ENCODE results near the gene CCDC157. TPM values are rescaled to one million over a fixed set of nuclear protein-coding genes. Genes with fewer than 3 reads are reported as not detected.

CCDC157 gene
- total RNA-seq, 2 experiments from 2014 or later: 2.4 to 3.7 TPM

- intact Hi-C loops (cut with DNase I, micrococcal nuclease): loop anchor here in 1 of 2 experiments (1.0 kb wide), 1 partner anchor 10 kb away; no protein-coding TSS in a partner anchor
- H3K4me3 Mint-ChIP-seq: no peak overlapping the region
- H3K27me3 Mint-ChIP-seq: no peaks in the 10 kb centered on the region
Observed at GRCh38 chr22:30314915-30315314, 41.9 kb upstream of the CCDC157 start.

GRCh38 chr22:30315962-30316576 is 40.7 kb upstream of the CCDC157 start:
- Mint-ChIP-seq H3K27ac (peak overlapping the region; percentile 86), H3K27me3 (no peaks in the 10 kb centered on the region), H3K4me3 (no peak overlapping the region), H3K9me3 (ENCODE audit: low read depth) (no peaks in the 10 kb centered on the region), H3K36me3 (ENCODE audit: low read depth) (peaks cover 30% of the 10 kb centered on the region), H3K4me1 (peaks cover 92% of the 10 kb centered on the region)
- intact Hi-C loops (cut with DNase I, micrococcal nuclease): loop anchor here in 1 of 2 experiments (1.0 kb wide), 1 partner anchor 9 kb away; no protein-coding TSS in a partner anchor
- ChIA-PET CTCF (interaction anchor here (1.0 to 1.6 kb wide), 3 partner anchors 11 to 170 kb away, joined by 3 to 9 read pairs (median 4); no protein-coding TSS in a partner anchor), POLR2A (interaction anchor here (2.6 kb wide), 1 partner anchor 8 kb away, joined by 7 read pairs; no protein-coding TSS in a partner anchor)
- DNase-seq (peak; percentile 37), ATAC-seq (no peak)

More at GRCh38 chr22:30314915-30315314, 41.9 kb upstream of the CCDC157 start:
- ATAC-seq (peak; percentile 67), DNase-seq (peak; percentile 72)
- Mint-ChIP-seq H3K36me3 (ENCODE audit: low read depth) (peaks cover 28% of the 10 kb centered on the region), H3K27ac (peak overlapping the region; percentile 86), H3K9me3 (ENCODE audit: low read depth) (no peaks in the 10 kb centered on the region), H3K4me1 (peaks cover 94% of the 10 kb centered on the region)
- CTCF ChIA-PET: interaction anchor here (0.8 to 4.5 kb wide), 7 partner anchors 10 to 171 kb away, joined by 3 to 19 read pairs (median 4); no protein-coding TSS in a partner anchor
- POLR2A ChIA-PET: interaction anchor here (0.7 to 2.6 kb wide), 2 partner anchors 9 to 99 kb away, joined by 4 to 7 read pairs; no protein-coding TSS in a partner anchor

GRCh38 chr22:30317778-30318177 is 39.0 kb upstream of the CCDC157 start:
- Mint-ChIP-seq H3K4me1 (peaks cover 87% of the 10 kb centered on the region), H3K4me3 (no peak overlapping the region), H3K27ac (peak overlapping the region; percentile 58), H3K27me3 (no peaks in the 10 kb centered on the region), H3K36me3 (ENCODE audit: low read depth) (peaks cover 29% of the 10 kb centered on the region), H3K9me3 (ENCODE audit: low read depth) (no peaks in the 10 kb centered on the region)
- ChIA-PET POLR2A (interaction anchor here (0.9 kb wide), 1 partner anchor 9 kb away, joined by 3 read pairs; the partner anchor contains the start of gene TBC1D10A), CTCF (interaction anchor here (1.0 kb wide), 1 partner anchor 30 kb away, joined by 3 read pairs; no protein-coding TSS in a partner anchor)
- no peak for ATAC-seq
- intact Hi-C loops (cut with DNase I, micrococcal nuclease): no loop called here
- no peak for DNase-seq

- H3K4me1 Mint-ChIP-seq: peaks cover 87% of the 10 kb centered on the region
- H3K9me3 Mint-ChIP-seq (ENCODE audit: low read depth): no peaks in the 10 kb centered on the region
- intact Hi-C loops (cut with DNase I, micrococcal nuclease): no loop called here
- CTCF ChIA-PET: interaction anchor here (0.6 to 1.0 kb wide), 4 partner anchors 8 to 31 kb away, joined by 3 to 6 read pairs (median 3); partner anchors contain the start of gene TBC1D10A
- H3K27ac Mint-ChIP-seq: peak overlapping the region; percentile 58
- no peaks in the 10 kb centered on the region for H3K27me3 Mint-ChIP-seq
- no peak for DNase-seq
- POLR2A ChIA-PET: interaction anchor here (0.6 kb wide), 1 partner anchor 12 kb away, joined by 6 read pairs; no protein-coding TSS in a partner anchor
- H3K36me3 Mint-ChIP-seq (ENCODE audit: low read depth): peaks cover 29% of the 10 kb centered on the region
- no peak overlapping the region for H3K4me3 Mint-ChIP-seq
- peak; percentile 28 for ATAC-seq
Observed at GRCh38 chr22:30318799-30319419, 37.9 kb upstream of the CCDC157 start.

- ChIA-PET POLR2A (no interaction called here), CTCF (interaction anchor here (0.6 to 0.7 kb wide), 2 partner anchors 11 to 35 kb away, joined by 3 read pairs; no protein-coding TSS in a partner anchor)
- DNase-seq (no peak), ATAC-seq (no peak)
- H3K4me3 Mint-ChIP-seq: no peak overlapping the region
- no peaks in the 10 kb centered on the region for H3K27me3 Mint-ChIP-seq
- H3K36me3 Mint-ChIP-seq (ENCODE audit: low read depth): peaks cover 22% of the 10 kb centered on the region
- intact Hi-C loops (cut with DNase I, micrococcal nuclease): no loop called here
- H3K9me3 Mint-ChIP-seq (ENCODE audit: low read depth): no peaks in the 10 kb centered on the region
- peaks cover 87% of the 10 kb centered on the region for H3K4me1 Mint-ChIP-seq
- H3K27ac Mint-ChIP-seq: peak overlapping the region; percentile 40
Observed at GRCh38 chr22:30320021-30320556, 36.7 kb upstream of the CCDC157 start.

- no peak for DNase-seq
- intact Hi-C loops (cut with DNase I, micrococcal nuclease): no loop called here
- Mint-ChIP-seq H3K27ac (peak overlapping the region; percentile 58), H3K4me3 (no peak overlapping the region), H3K36me3 (ENCODE audit: low read depth) (peaks cover 15% of the 10 kb centered on the region), H3K27me3 (no peaks in the 10 kb centered on the region), H3K4me1 (peaks cover 84% of the 10 kb centered on the region), H3K9me3 (ENCODE audit: low read depth) (no peaks in the 10 kb centered on the region)
- no peak for ATAC-seq
- POLR2A ChIA-PET: interaction anchor here (0.6 kb wide), 1 partner anchor 9 kb away, joined by 5 read pairs; no protein-coding TSS in a partner anchor
- CTCF ChIA-PET: interaction anchor here (0.9 to 2.1 kb wide), 2 partner anchors 11 to 33 kb away, joined by 3 to 8 read pairs; no protein-coding TSS in a partner anchor
Observed at GRCh38 chr22:30321461-30321860, 35.3 kb upstream of the CCDC157 start.

- H3K27me3 Mint-ChIP-seq: no peaks in the 10 kb centered on the region
- no peak overlapping the region for H3K27ac Mint-ChIP-seq
- no peaks in the 10 kb centered on the region for H3K9me3 Mint-ChIP-seq (ENCODE audit: low read depth)
- ATAC-seq (no peak), DNase-seq (no peak)
- H3K4me1 Mint-ChIP-seq: peaks cover 79% of the 10 kb centered on the region
- ChIA-PET CTCF (interaction anchor here (0.8 to 3.7 kb wide), 6 partner anchors 10 to 74 kb away, joined by 3 to 16 read pairs (median 4); partner anchors contain the start of gene SEC14L2), POLR2A (interaction anchor here (1.8 kb wide), 1 partner anchor 8 kb away, joined by 7 read pairs; no protein-coding TSS in a partner anchor)
- intact Hi-C loops (cut with DNase I, micrococcal nuclease): no loop called here
- no peak overlapping the region for H3K4me3 Mint-ChIP-seq
- peaks cover 15% of the 10 kb centered on the region for H3K36me3 Mint-ChIP-seq (ENCODE audit: low read depth)
Observed at GRCh38 chr22:30323246-30323645, 33.6 kb upstream of the CCDC157 start.

GRCh38 chr22:30324014-30324730 is 32.6 kb upstream of the CCDC157 start:
- peak; percentile 21 for ATAC-seq
- intact Hi-C loops (cut with DNase I, micrococcal nuclease): no loop called here
- peak overlapping the region; percentile 71 for H3K27ac Mint-ChIP-seq
- CTCF ChIA-PET: interaction anchor here (0.7 to 3.7 kb wide), 8 partner anchors 11 to 110 kb away, joined by 3 to 16 read pairs (median 4); no protein-coding TSS in a partner anchor
- DNase-seq: peak; percentile 61
- POLR2A ChIA-PET: interaction anchor here (1.8 kb wide), 1 partner anchor 8 kb away, joined by 7 read pairs; no protein-coding TSS in a partner anchor
- peaks cover 12% of the 10 kb centered on the region for H3K36me3 Mint-ChIP-seq (ENCODE audit: low read depth)
- peaks cover 69% of the 10 kb centered on the region for H3K4me1 Mint-ChIP-seq
- H3K27me3 Mint-ChIP-seq: no peaks in the 10 kb centered on the region
- peak overlapping the region; percentile 82 for H3K4me3 Mint-ChIP-seq
- no peaks in the 10 kb centered on the region for H3K9me3 Mint-ChIP-seq (ENCODE audit: low read depth)

- CTCF ChIA-PET: interaction anchor here (0.6 to 5.1 kb wide), 6 partner anchors 12 to 218 kb away, joined by 3 to 45 read pairs (median 4); partner anchors contain the start of gene CASTOR1
- H3K9me3 Mint-ChIP-seq (ENCODE audit: low read depth): no peaks in the 10 kb centered on the region
- DNase-seq (no peak), ATAC-seq (no peak)
- H3K4me3 Mint-ChIP-seq: peak overlapping the region; percentile 82
- H3K36me3 Mint-ChIP-seq (ENCODE audit: low read depth): peaks cover 17% of the 10 kb centered on the region
- H3K4me1 Mint-ChIP-seq: peaks cover 59% of the 10 kb centered on the region
- POLR2A ChIA-PET: interaction anchor here (0.6 to 1.8 kb wide), 2 partner anchors 9 to 25 kb away, joined by 7 to 11 read pairs; no protein-coding TSS in a partner anchor
- peak overlapping the region; percentile 71 for H3K27ac Mint-ChIP-seq
- H3K27me3 Mint-ChIP-seq: no peaks in the 10 kb centered on the region
- intact Hi-C loops (cut with DNase I, micrococcal nuclease): loop anchor here (1.0 to 5.0 kb wide), 3 partner anchors 10 to 488 kb away; partner anchors contain the start of genes ASCC2 (in 1 of the 2) and RNF215 (in 1 of the 2)
Observed at GRCh38 chr22:30325065-30325720, 31.6 kb upstream of the CCDC157 start.

Measured in activated CD4-positive, alpha-beta T cell treated with anti-CD3 and anti-CD28 coated beads for 36 hours (primary cell).